SHP77 treated with DMSO at 0.1 percent for 48 hours (cell line): ENCODE measurements around the gene NPHS2.
"Not testable (repeated sequence)": the region's sequence is repeated elsewhere in the genome, so short reads cannot be mapped to it uniquely, and the experiment has no call there.

Source experiments
- DNase-seq: peaks from one replicate; lab custom pipeline; 2025; lab: John Stamatoyannopoulos, UW

Gene NPHS2

DNA sequence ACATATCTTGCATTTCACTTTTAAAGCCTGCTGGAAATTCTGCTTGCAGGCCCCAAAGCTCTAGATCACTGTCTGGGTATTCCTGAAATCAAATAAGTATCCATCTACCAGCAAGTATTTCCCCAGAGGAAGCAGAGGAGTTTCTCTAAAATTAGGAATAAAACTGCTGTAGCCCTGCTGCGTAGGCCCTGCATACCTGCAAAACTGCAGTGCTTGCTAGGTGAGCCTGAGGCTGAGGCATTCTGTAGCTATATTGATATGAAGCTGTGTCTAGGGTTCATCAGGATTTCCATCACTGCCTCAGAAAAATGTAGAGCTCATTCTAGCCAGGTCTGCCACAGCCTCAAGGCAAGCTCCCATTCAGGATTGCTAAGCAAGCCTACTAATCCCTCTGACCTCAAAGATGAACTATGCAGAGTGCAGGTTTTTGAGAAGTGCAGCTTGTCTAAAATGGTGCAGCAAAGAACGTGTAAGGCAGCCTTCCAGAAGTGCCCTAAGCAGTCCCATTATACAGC, 28.7 kb downstream of the NPHS2 start:
- DNase-seq, result no peak

DNA sequence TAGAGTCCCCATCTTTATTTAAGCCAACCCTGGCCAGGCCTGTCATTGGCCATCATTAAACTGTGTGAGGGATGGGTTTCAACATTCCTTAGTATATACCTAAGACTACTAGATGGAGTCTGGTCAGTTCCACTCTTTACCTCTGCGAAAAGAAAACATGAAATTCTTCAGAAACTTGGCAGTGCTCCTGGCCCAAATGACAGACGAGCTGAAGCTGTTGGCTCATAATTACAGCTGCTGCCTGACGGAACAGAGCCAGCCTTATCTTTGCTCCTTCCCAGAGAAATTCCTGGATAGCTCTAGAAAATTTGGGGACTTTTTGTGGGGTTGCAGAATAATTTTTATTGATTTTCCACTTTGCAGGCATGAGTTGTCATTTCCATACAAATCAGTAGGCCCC, 30.4 kb downstream of the NPHS2 start:
- DNase-seq, result no peak

DNA sequence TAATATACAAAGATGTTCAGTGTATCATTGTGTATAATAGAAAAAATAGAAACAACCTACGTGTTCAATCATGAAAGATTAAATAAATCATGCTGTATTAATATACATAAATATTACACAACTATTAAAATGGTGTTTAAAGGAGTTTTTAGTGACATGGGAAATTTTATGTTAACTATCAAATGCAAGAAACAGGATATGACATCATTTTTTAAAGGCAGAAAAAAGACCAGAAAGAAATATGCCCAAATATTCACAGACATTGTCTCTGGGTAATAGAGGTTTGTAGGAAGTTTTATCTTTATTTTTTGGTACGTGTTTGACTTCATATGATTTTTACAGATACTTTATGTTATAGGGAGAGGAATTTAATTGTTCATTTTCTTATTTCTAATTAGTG, 34.0 kb downstream of the NPHS2 start:
- no peak for DNase-seq

DNA sequence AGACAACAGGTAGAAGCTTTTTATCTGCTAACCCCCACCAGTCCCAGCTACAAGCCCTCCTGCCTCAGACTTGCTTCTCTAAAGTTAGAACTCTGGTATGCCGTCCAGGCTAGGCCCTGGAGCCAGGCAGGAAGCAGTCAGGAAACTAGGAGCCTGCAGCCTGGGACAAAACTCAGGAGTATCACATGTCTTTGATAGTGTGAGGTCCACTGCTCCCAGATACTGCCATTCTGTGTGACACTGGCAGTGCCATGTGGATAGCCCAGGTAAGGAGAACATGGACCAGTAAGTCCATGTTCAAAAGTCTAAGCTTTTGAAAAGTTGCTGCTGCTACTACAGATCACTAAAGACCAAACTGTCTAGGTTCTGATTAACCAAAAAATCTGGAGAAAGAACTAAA, 45.4 kb downstream of the NPHS2 start:
- no peak for DNase-seq

DNA sequence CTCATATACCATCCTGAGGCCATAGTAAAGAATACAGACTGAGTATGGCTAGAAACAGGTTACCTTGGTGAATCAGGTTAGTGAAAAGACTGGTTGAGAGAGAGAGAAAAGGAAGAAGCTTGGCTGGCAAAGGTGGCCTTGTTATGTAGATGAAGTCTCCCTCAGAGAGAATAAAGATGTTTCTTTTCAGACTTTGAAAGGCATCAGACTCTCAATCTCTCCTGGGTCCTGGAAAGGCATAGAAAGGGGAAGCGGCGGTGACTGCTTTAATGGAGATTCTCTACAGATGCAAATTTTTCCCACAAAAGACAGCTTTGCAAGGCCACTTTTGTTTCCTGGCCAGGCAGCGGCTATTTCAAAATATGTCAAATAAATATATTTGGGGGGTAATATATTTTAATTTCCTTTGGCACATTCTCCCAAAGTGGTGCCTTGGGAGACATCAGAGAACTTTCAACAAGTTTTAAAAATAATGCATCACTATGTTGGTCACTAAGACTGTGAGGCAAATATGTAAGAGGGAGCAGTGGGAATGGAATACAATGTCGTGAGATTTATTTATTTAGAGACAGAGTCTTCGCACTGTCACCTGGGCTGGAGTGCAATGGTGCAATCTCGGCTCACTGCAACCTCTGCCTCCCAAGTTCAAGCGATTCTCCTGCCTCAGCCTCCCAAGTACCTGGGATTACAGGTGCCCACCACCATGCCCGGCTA, 46.1 kb downstream of the NPHS2 start:
- no peak for DNase-seq

DNA sequence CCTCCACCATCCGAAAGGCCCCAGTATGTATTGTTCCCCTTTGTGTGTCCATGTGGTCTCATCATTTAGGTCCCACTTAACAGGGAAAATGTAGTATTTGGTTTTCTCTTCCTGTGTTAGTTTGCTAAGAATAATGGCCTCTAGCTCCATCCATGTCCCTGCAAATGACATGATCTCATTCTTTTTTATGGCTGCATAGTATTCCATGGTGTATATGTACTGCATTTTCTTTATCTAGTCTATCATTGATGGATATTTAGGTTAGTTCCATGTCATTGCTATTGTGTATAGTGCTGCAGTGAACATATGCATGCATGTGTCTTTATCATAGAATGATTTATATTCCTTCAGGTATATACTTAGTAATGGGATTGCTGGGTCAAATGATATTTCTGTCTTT, 57.2 kb downstream of the NPHS2 start:
- not testable (repeated sequence) for DNase-seq

DNA sequence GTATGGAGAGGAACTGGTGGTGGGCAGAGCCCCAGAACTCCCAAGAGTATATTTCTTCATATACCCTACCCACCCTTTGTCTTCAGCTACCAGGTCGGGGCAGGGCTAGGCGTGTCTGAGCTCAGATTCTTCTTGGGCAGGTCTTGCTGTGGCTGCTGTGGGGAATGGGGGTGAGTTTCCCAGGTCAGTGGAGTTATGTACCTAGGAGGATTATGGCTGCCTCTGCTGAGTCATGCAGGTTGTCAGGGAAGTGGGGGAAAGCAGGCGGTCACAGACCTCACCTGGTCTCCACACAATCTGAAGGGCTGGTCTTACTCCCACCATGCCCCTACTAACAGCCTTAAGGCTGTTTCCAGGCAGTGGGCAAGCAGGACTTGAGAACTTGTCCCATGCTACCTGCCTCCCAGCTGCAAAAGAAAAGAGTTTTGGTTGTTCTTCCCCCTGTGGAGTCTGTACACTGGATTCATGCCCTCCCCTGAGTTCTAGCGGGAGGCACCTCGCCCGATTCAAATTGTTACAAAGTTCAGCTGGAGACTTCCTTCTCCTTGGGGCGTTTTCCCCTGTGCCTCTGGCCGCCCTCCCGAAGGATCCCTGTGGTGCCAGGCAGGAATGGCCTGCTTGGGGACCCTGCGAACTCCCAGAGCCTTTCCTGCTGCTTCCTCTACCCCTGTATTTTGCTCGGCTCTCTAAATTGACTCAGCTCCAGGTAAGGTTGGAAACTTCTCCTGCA, 58.6 kb downstream of the NPHS2 start:
- DNase-seq, result no peak

DNA sequence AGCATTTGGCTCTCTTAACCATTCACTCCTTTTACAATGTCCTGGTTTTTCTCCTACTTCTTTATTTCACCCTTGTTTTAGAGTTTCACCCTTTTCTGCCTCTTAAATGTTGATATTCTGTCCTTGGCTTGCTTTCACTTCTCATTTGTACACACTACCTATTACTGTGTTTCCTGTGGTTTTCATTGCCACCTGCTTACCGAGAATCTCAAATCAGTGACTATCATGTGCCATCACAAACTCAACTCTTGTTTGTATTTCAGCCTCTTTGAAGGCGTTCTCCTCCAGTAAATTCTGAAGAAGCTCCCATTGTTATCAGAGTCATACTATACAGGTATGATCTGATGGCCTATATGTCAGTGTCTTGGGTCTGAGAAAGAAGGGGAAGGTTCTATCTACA, 65.7 kb downstream of the NPHS2 start:
- no peak for DNase-seq

DNA sequence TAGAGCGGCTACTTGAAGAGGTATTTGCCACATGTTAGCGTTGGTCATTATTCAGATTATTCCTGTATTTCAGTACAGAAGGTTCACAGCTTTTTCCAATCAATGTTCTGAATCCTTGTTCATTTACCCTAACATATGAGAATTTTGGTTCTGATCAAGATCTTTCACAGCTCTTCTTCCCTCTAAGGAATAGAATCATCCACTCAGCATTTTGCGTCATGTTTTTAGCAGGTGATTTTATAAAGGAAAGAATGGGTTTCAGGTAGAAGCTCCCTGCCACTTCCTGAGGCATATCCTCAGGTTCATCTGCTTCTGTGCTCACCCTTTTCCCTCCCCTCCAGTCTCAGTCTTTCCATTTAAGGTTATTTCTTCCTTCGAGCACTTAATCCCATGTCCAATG, 66.4 kb downstream of the NPHS2 start:
- no peak for DNase-seq

DNA sequence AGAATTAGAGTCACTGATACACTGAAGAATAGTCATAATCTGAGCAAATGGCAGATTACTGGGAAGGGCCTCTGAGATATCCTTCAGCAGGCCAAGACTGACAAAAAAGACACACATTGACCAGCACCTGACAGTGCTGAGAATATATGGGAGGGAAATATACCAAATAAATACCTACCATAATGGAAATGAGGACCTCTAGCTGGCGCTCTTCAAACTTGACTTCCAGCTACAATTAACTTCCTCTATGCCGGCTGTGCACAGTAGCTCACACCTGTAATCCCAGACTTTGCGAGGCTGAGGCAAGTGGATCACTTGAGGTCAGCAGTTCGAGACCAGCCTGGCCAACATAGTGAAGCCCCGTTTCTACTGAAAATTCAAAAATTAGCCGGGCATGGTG, 69.5 kb downstream of the NPHS2 start:
- DNase-seq, result no peak
